GM21717 (cell line): ENCODE results near the gene KLHL18.
"Not testable (repeated sequence)": the region's sequence is repeated elsewhere in the genome, so short reads cannot be mapped to it uniquely, and the experiment has no call there.

Source experiments
- ATAC-seq: cut with Tn5 transposase; IDR thresholded peaks from one replicate; pipeline ENCODE4 v1.9.1; 2021; ENCODE audit warnings: mild to moderate bottlenecking, moderate library complexity; ENCODE audit not compliant: unreplicated experiment

The KLHL18 gene

GRCh38 chr3:47310391-47310790 is 27.6 kb downstream of the KLHL18 start:
- ATAC-seq, result no peak

- no peak for ATAC-seq
These were observed 30.8 kb downstream of the KLHL18 start for GRCh38 chr3:47313341-47314055.

GRCh38 chr3:47314056-47314764 is 31.5 kb downstream of the KLHL18 start:
- no peak for ATAC-seq

GRCh38 chr3:47315069-47315647 is 32.4 kb downstream of the KLHL18 start:
- ATAC-seq, result no peak

GRCh38 chr3:47316151-47316550 is 33.4 kb downstream of the KLHL18 start:
- not testable (repeated sequence) for ATAC-seq

GRCh38 chr3:47318916-47319315 is 36.2 kb downstream of the KLHL18 start:
- no peak for ATAC-seq

GRCh38 chr3:47319956-47320355 is 37.2 kb downstream of the KLHL18 start:
- no peak for ATAC-seq

- ATAC-seq, result no peak
These were observed 40.9 kb downstream of the KLHL18 start for GRCh38 chr3:47323431-47324277.

GRCh38 chr3:47324278-47324865 is 41.6 kb downstream of the KLHL18 start:
- no peak for ATAC-seq

- no peak for ATAC-seq
These were observed 51.2 kb downstream of the KLHL18 start for GRCh38 chr3:47333907-47334306.

- no peak for ATAC-seq
These were observed 54.9 kb downstream of the KLHL18 start for GRCh38 chr3:47337656-47338055.

GRCh38 chr3:47339951-47340350 is 57.2 kb downstream of the KLHL18 start:
- ATAC-seq, result no peak

GRCh38 chr3:47340866-47341265 is 58.1 kb downstream of the KLHL18 start:
- ATAC-seq, result no peak

- no peak for ATAC-seq
These were observed 59.4 kb downstream of the KLHL18 start for GRCh38 chr3:47342151-47342550.

- ATAC-seq, result no peak
These were observed 60.1 kb downstream of the KLHL18 start for GRCh38 chr3:47342812-47343211.

- no peak for ATAC-seq
These were observed 60.8 kb downstream of the KLHL18 start for GRCh38 chr3:47343471-47343971.

- ATAC-seq, result no peak
These were observed 62.2 kb downstream of the KLHL18 start for GRCh38 chr3:47344971-47345370.

GRCh38 chr3:47347217-47347801 is 64.6 kb downstream of the KLHL18 start:
- ATAC-seq, result peak; percentile 81

- ATAC-seq, result no peak
These were observed 65.8 kb downstream of the KLHL18 start for GRCh38 chr3:47348411-47349154.

- no peak for ATAC-seq
These were observed 72.3 kb downstream of the KLHL18 start for GRCh38 chr3:47355010-47355409.
